Gastrocnemius medialis (tissue), 4 donors: ENCODE measurements around the gene MX2.

Source experiments
- POLR2A ChIP-seq, 2 donors: fragments of 450-650 bp; IDR thresholded peaks; one replicate each; pipeline ENCODE4 v1.6.1; 2017; ENCODE audit warnings: antibody characterized with exemption in 2 of 2, mild to moderate bottlenecking in 2 of 2, moderate library complexity in 2 of 2
- TF ChIP-seq, protein P1 (sequence below), 5 experiments: fragments of 450-650 bp in 3 of 5; fragments of 200-600 bp in 2 of 5; sonication (generic) in 2 of 5; IDR thresholded peaks in 4 of 5; conservative IDR thresholded peaks in 1 of 5; 1 replicate in 4 of 5; 2 replicates in 1 of 5; pipeline ENCODE4 v1.5.1; 2016 to 2019; ENCODE audit warnings: antibody characterized with exemption in 5 of 5, mild to moderate bottlenecking in 3 of 5, moderate library complexity in 3 of 5

DNA sequence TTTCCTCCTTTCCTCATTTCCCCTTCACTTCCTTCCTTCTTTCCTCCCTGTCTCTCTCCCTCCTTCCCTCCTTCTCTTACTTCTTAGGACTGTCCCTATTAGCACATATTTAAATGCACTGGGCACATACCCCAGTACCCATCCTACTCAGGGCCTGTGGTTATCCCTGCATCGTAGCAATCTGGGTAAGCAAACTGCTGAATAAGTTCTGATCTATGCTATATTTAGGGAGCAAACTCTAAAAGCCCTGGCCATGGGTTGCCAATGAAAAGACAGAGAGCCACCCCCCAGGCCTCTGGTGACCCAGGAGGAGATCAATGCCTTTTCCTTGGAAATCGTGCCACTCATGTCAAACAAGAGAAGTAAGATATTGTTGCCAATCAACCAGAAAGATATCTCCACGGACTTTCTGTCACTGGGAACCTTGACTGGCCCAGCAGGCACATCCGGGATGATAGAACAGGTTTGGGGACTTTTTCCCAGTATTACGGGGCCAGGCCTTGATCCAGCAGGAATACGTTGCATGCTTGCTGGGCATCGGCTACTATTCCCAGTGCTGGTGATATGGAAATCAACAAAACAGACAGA is 39.8 kb upstream of the MX2 start:
- TF ChIP-seq, protein P1, sequence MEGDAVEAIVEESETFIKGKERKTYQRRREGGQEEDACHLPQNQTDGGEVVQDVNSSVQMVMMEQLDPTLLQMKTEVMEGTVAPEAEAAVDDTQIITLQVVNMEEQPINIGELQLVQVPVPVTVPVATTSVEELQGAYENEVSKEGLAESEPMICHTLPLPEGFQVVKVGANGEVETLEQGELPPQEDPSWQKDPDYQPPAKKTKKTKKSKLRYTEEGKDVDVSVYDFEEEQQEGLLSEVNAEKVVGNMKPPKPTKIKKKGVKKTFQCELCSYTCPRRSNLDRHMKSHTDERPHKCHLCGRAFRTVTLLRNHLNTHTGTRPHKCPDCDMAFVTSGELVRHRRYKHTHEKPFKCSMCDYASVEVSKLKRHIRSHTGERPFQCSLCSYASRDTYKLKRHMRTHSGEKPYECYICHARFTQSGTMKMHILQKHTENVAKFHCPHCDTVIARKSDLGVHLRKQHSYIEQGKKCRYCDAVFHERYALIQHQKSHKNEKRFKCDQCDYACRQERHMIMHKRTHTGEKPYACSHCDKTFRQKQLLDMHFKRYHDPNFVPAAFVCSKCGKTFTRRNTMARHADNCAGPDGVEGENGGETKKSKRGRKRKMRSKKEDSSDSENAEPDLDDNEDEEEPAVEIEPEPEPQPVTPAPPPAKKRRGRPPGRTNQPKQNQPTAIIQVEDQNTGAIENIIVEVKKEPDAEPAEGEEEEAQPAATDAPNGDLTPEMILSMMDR (IDR thresholded peaks at IDR 0.05 in 4 of 5, conservative IDR thresholded peaks at IDR 0.05 in 1 of 5): no peak
- no peak for TF ChIP-seq POLR2A (IDR thresholded peaks at IDR 0.05)
